ENCODE results near the gene PRR13. TPM values are rescaled to one million over a fixed set of nuclear protein-coding genes. Genes with fewer than 3 reads are reported as not detected.

PRR13 gene
- total and polyA plus RNA-seq, 9 of the 15 experiments (the other 6 are each of a cell fraction or from before 2014, with no cell fraction given): 117 to 835 (median 285) TPM

- TF ChIP-seq SIN3B (IDR thresholded peaks at IDR 0.05; ENCODE audit: low read depth): no peak
- no peak for TF ChIP-seq CBX5 (IDR thresholded peaks at IDR 0.05; ENCODE audit: borderline replicate concordance, low read depth)
- TF ChIP-seq TRIM24 (IDR thresholded peaks at IDR 0.05): no peak
- TF ChIP-seq CBFB (CRISPR knock-in tag; IDR thresholded peaks at IDR 0.05): no peak
- no peak for TF ChIP-seq TSC22D4 (tag; IDR thresholded peaks at IDR 0.05)
- TF ChIP-seq MCM3 (IDR thresholded peaks at IDR 0.05): no peak
- no peak for TF ChIP-seq TBP (optimal IDR thresholded peaks at IDR 0.05; ENCODE audit: low read depth, low read length)
- TF ChIP-seq SREBF1 (IDR thresholded peaks at IDR 0.05; ENCODE audit: borderline replicate concordance, low read depth, low read length): no peak
- TF ChIP-seq FOXO4 (CRISPR knock-in tag; IDR thresholded peaks at IDR 0.05): no peak
- TF ChIP-seq HMBOX1 (IDR thresholded peaks at IDR 0.05): no peak
- no peak for TF ChIP-seq RBM15 (IDR thresholded peaks at IDR 0.05; ENCODE audit: insufficient read depth, low read length)
- TF ChIP-seq NR2F6 (CRISPR knock-in tag; IDR thresholded peaks at IDR 0.05): no peak
- TF ChIP-seq ZNF197 (CRISPR knock-in tag; IDR thresholded peaks at IDR 0.05; ENCODE audit: low read depth): no peak
- TF ChIP-seq RCOR1 (IDR thresholded peaks at IDR 0.05; ENCODE audit: borderline replicate concordance in 1 of 2, low read depth in 2 of 2, low read length in 2 of 2): no peak
- no peak for TF ChIP-seq MLX (CRISPR knock-in tag; conservative IDR thresholded peaks at IDR 0.05)
- TF ChIP-seq HLTF (IDR thresholded peaks at IDR 0.05): no peak
- no peak for TF ChIP-seq DACH1 (IDR thresholded peaks at IDR 0.05; ENCODE audit: partially characterized antibody)
- no peak for TF ChIP-seq ADNP (tag; IDR thresholded peaks at IDR 0.05)
- no peak for TF ChIP-seq HINFP (tag; conservative IDR thresholded peaks at IDR 0.05; ENCODE audit: low read depth)
- no peak for TF ChIP-seq MAZ (CRISPR knock-in tag; conservative IDR thresholded peaks at IDR 0.05 in 1 of 2, IDR thresholded peaks at IDR 0.05 in 1 of 2)
- TF ChIP-seq PRMT5 (CRISPR knock-in tag; IDR thresholded peaks at IDR 0.05): no peak
- peak; percentile 22 to 37 (median 31); a peak in 5 of 6 replicates for TF ChIP-seq CTCF (IDR thresholded peaks at IDR 0.05 in 2 of 3, conservative IDR thresholded peaks at IDR 0.05 in 1 of 3; ENCODE audit: insufficient read depth in 2 of 3, low read depth in 1 of 3, low read length in 3 of 3)
- no peak for TF ChIP-seq RBBP5 (IDR thresholded peaks at IDR 0.05; ENCODE audit: borderline replicate concordance, insufficient read depth, low read length, poor library complexity, severe bottlenecking)
Observed at GRCh38 chr12:53481939-53482586, 40.5 kb downstream of the PRR13 start (continued).

Measured in K562 (cell line).